Osteocyte (in vitro differentiated cells): ENCODE results near the gene MMP17. TPM values are rescaled to one million over a fixed set of nuclear protein-coding genes. Genes with fewer than 3 reads are reported as not detected.

Experiments used
- DNase-seq: peaks from one replicate; pipeline ENCODE4 v3.0.0; 2021; ENCODE audit warnings: mixed read lengths; ENCODE audit not compliant: unreplicated experiment; ENCODE audit errors: extremely low spot score
- H3K27ac Mint-ChIP-seq: one replicate; pipeline ENCODE4 v1.8.0; 2021; ENCODE audit warnings: mild to moderate bottlenecking, mixed read lengths; ENCODE audit not compliant: unreplicated experiment
- H3K27me3 Mint-ChIP-seq: one replicate; pipeline ENCODE4 v1.8.0; 2021; ENCODE audit warnings: mixed read lengths; ENCODE audit not compliant: unreplicated experiment
- H3K36me3 Mint-ChIP-seq: one replicate; pipeline ENCODE4 v1.8.0; 2021; ENCODE audit warnings: mixed read lengths; ENCODE audit not compliant: unreplicated experiment
- H3K4me1 Mint-ChIP-seq: one replicate; pipeline ENCODE4 v1.8.0; 2021; ENCODE audit warnings: mixed read lengths; ENCODE audit not compliant: unreplicated experiment
- H3K4me3 Mint-ChIP-seq: one replicate; pipeline ENCODE4 v1.8.0; 2021; ENCODE audit warnings: mild to moderate bottlenecking, moderate library complexity, mixed read lengths; ENCODE audit not compliant: unreplicated experiment
- H3K9me3 Mint-ChIP-seq: one replicate; pipeline ENCODE4 v1.8.0; 2021; ENCODE audit warnings: mixed read lengths; ENCODE audit not compliant: unreplicated experiment
- CTCF ChIP-seq: fragments of 200-600 bp; sonication (generic); IDR thresholded peaks from 2 replicates; pipeline ENCODE4 v1.5.0; 2021; ENCODE audit warnings: antibody characterized with exemption, mild to moderate bottlenecking, moderate library complexity
- total RNA-seq: library from RNA; stranded (reverse); gene quantifications from 2 replicates; pipeline ENCODE4 v1.2.1, GENCODE V29; 2021

The MMP17 gene
- total RNA-seq, 1 donor from 2014 or later: 1.7 TPM

GRCh38 chr12:131789638-131790037, 38.6 kb upstream of the MMP17 start:
- DNase-seq: no peak
- Mint-ChIP-seq H3K27me3 (no peaks in the 10 kb centered on the region), H3K36me3 (peaks cover 46% of the 10 kb centered on the region), H3K27ac (no peak overlapping the region), H3K4me3 (no peak overlapping the region), H3K4me1 (peaks cover 10% of the 10 kb centered on the region), H3K9me3 (no peaks in the 10 kb centered on the region)
- TF ChIP-seq CTCF: no peak

GRCh38 chr12:131793243-131794022, 34.8 kb upstream of the MMP17 start:
- H3K9me3 Mint-ChIP-seq: no peaks in the 10 kb centered on the region
- peaks cover 30% of the 10 kb centered on the region for H3K36me3 Mint-ChIP-seq
- no peak for DNase-seq
- TF ChIP-seq CTCF: no peak
- H3K27me3 Mint-ChIP-seq: no peaks in the 10 kb centered on the region
- no peak overlapping the region for H3K27ac Mint-ChIP-seq
- no peaks in the 10 kb centered on the region for H3K4me1 Mint-ChIP-seq
- no peak overlapping the region for H3K4me3 Mint-ChIP-seq

- no peak overlapping the region for H3K27ac Mint-ChIP-seq
- DNase-seq: no peak
- peaks cover 32% of the 10 kb centered on the region for H3K36me3 Mint-ChIP-seq
- H3K9me3 Mint-ChIP-seq: no peaks in the 10 kb centered on the region
- no peak for TF ChIP-seq CTCF
- H3K27me3 Mint-ChIP-seq: no peaks in the 10 kb centered on the region
- H3K4me1 Mint-ChIP-seq: no peaks in the 10 kb centered on the region
- no peak overlapping the region for H3K4me3 Mint-ChIP-seq
These were observed 34.1 kb upstream of the MMP17 start for GRCh38 chr12:131794061-131794460.

GRCh38 chr12:131794573-131794972, 33.6 kb upstream of the MMP17 start:
- Mint-ChIP-seq H3K27ac (no peak overlapping the region), H3K36me3 (peaks cover 36% of the 10 kb centered on the region), H3K27me3 (no peaks in the 10 kb centered on the region), H3K4me3 (no peak overlapping the region), H3K4me1 (no peaks in the 10 kb centered on the region), H3K9me3 (no peaks in the 10 kb centered on the region)
- no peak for TF ChIP-seq CTCF
- no peak for DNase-seq

GRCh38 chr12:131795064-131795463, 33.1 kb upstream of the MMP17 start:
- no peak for DNase-seq
- H3K4me1 Mint-ChIP-seq: no peaks in the 10 kb centered on the region
- no peaks in the 10 kb centered on the region for H3K27me3 Mint-ChIP-seq
- no peak overlapping the region for H3K27ac Mint-ChIP-seq
- H3K9me3 Mint-ChIP-seq: no peaks in the 10 kb centered on the region
- H3K4me3 Mint-ChIP-seq: no peak overlapping the region
- peaks cover 34% of the 10 kb centered on the region for H3K36me3 Mint-ChIP-seq
- no peak for TF ChIP-seq CTCF
